Panc1 (cell line): ENCODE results near the gene SLC12A7. TPM values are rescaled to one million over a fixed set of nuclear protein-coding genes. Genes with fewer than 3 reads are reported as not detected.
A peak's percentile ranks its signal among the peaks of the same experiment; 100 is the strongest.

ENCODE experiments used
- ATAC-seq: fragments of 200-7000 bp; cut with Tn5 transposase; 2 replicates; pipeline ENCODE4 v1.9.1; 2020; ENCODE audit warnings: mild to moderate bottlenecking, moderate library complexity
- BruUV-seq: library from RNA; stranded (reverse); fragments of 400-500 nt; replicated peaks from 2 replicates; lab custom pipeline; 2021; lab: Mats Ljungman, UMichigan
- CTCF ChIA-PET: fragments of 300-600 bp; sonication (Branson Sonifier 250); formaldehyde crosslinking; loops from one replicate; lab custom pipeline; 2022; ENCODE audit warnings: antibody characterized with exemption; lab: Charles Lee
- POLR2A ChIA-PET: fragments of 300-600 bp; sonication (Branson Sonifier 250); formaldehyde crosslinking; loops from one replicate; lab custom pipeline; 2022; ENCODE audit warnings: antibody characterized with exemption; lab: Charles Lee
- DNase-seq: peaks from one replicate; pipeline ENCODE4 v3.0.0-alpha.2; 2010; ENCODE audit warnings: low read depth, low spot score
- H3K27ac ChIP-seq: 2 replicates; pipeline ENCODE4 v1.5.1; 2011; ENCODE audit warnings: mild to moderate bottlenecking, low read length, inconsistent platforms
- H3K27me3 ChIP-seq: fragments of 200-500 bp; sonication (Bioruptor generic); 2 replicates; pipeline ENCODE4 v1.6.0; 2014; ENCODE audit warnings: low read length, inconsistent platforms; ENCODE audit not compliant: control insufficient read depth, insufficient read depth
- H3K36me3 ChIP-seq: fragments of 200-500 bp; sonication (Bioruptor generic); 2 replicates; pipeline ENCODE4 v1.5.1; 2014; ENCODE audit warnings: inconsistent platforms, mild to moderate bottlenecking, low read length, moderate library complexity; ENCODE audit not compliant: control insufficient read depth, insufficient read depth
- H3K4me1 ChIP-seq: 2 replicates; pipeline ENCODE4 v1.5.1; 2011; ENCODE audit warnings: inconsistent platforms, mild to moderate bottlenecking, low read length, moderate library complexity; ENCODE audit not compliant: control insufficient read depth, insufficient read depth
- H3K4me3 ChIP-seq, 2 experiments: 2 replicates each; pipeline ENCODE4 v1.5.1; 2011 to 2012; ENCODE audit warnings: low read depth in 2 of 2, low read length in 2 of 2, mild to moderate bottlenecking in 2 of 2, inconsistent platforms in 1 of 2, moderate library complexity in 1 of 2
- H3K9me3 ChIP-seq: fragments of 200-500 bp; sonication (Bioruptor generic); 2 replicates; pipeline ENCODE4 v1.5.1; 2014; ENCODE audit warnings: low read depth, mild to moderate bottlenecking, inconsistent platforms, low read length, moderate library complexity; ENCODE audit not compliant: control insufficient read depth, insufficient read depth
- CTCF ChIP-seq: fragments of 450-650 bp; IDR thresholded peaks from 2 replicates; pipeline ENCODE4 v1.5.1; 2017; ENCODE audit warnings: mild to moderate bottlenecking
- POLR2AphosphoS5 ChIP-seq: IDR thresholded peaks from 2 replicates; pipeline ENCODE4 v1.6.1; 2012; ENCODE audit warnings: mild to moderate bottlenecking, low read depth, low read length, moderate library complexity
- TCF7L2 ChIP-seq: IDR thresholded peaks from 2 replicates; pipeline ENCODE4 v1.6.1; 2011; ENCODE audit warnings: mild to moderate bottlenecking, low read depth, low read length, inconsistent platforms
- in situ Hi-C: cut with HindIII; loops from 2 replicates; pipeline ENCODE4 v1.10.0; 2016; ENCODE audit warnings: low sequenced_read_pairs, low pct_unique_long_range_greater_than_20kb
- intact Hi-C: fragments of 100-400 bp; cut with micrococcal nuclease; formaldehyde crosslinking; loops from one replicate; pipeline ENCODE4 v1.10.0; 2022; ENCODE audit not compliant: unreplicated experiment
- total RNA-seq: library from RNA; stranded (reverse); gene quantifications from one replicate; pipeline ENCODE4 v1.2.1, GENCODE V29; 2021; ENCODE audit not compliant: unreplicated experiment

The SLC12A7 gene
- total RNA-seq, 1 experiment from 2014 or later, result 297 TPM

- TF ChIP-seq TCF7L2 (no peak), POLR2AphosphoS5 (no peak)
- POLR2A ChIA-PET, result interaction anchor here (0.6 kb wide), 1 partner anchor 1056 kb away, joined by 3 read pairs; no protein-coding TSS in a partner anchor
- BruUV-seq, result no TSS peak
Measured at GRCh38 chr5:1103093-1103492, 8.8 kb downstream of the SLC12A7 start.

GRCh38 chr5:1101961-1102713 is 9.7 kb downstream of the SLC12A7 start:
- in situ Hi-C loops, result no loop called here
- peak overlapping the region; percentile 100 for H3K27ac ChIP-seq
- ATAC-seq, result peak; percentile 11

More at GRCh38 chr5:1103093-1103492, 8.8 kb downstream of the SLC12A7 start:
- DNase-seq (no peak), ATAC-seq (no peak)
- in situ Hi-C loops, result no loop called here
- H3K4me1 ChIP-seq, result peaks cover 74% of the 10 kb centered on the region
- H3K27ac ChIP-seq, result peak overlapping the region; percentile 100
- peak overlapping the region; percentile 2 to 69 for H3K4me3 ChIP-seq
- no peaks in the 10 kb centered on the region for H3K9me3 ChIP-seq
- CTCF ChIA-PET, result no interaction called here
- H3K36me3 ChIP-seq, result no peaks in the 10 kb centered on the region
- intact Hi-C loops, result loop anchor here (5.0 kb wide), 1 partner anchor 39 kb away; no protein-coding TSS in a partner anchor
- H3K27me3 ChIP-seq, result no peaks in the 10 kb centered on the region

DNA sequence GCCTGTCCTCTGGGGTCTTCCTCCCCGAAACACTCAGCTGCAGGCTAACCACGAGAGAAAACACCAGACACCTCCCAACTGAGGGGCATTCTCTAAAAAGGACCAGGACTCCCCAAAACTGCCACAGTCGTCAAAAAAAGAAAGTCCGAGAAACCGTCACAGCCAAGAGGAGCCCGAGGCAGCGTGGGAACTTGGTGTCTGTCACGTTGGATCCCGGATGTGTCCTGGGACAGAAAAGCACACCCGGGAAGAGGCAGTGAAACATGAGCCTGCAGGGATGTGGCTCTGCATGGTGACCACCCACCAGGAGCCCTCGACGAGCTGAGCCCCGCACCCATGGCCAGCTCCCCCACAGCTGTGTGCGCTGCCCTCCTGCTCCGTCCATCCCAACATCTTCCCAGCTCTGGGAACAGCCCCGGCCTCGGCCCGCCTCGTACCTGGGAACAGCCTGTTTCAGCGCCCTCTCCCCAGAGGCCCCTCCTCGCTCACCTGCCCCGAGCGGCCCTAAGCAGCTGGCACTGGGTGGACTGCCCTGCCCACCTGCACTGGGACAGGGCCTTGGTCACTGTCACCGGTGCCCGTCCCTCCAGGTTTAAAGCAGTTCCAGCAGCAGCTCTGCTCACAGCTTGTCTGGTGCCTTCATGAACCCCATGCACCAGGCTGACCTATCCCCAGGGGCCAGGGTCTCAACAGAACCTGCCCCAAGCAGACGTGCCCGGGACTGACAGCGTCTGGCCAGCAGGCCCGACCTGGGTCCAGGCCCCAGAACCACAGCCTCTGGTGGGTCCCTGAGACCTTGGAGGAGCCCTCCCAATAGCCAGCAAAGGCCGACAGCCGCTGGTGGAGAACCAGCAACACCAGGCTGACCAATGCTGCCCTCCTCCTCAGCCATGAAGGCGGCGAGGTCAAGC is 10.9 kb downstream of the SLC12A7 start:
- peak overlapping the region; percentile 51 to 69 for H3K4me3 ChIP-seq
- intact Hi-C loops, result loop anchor here (5.0 kb wide), 1 partner anchor 41 kb away; no protein-coding TSS in a partner anchor
- peaks cover 2% of the 10 kb centered on the region for H3K36me3 ChIP-seq
- CTCF ChIA-PET, result no interaction called here
- ATAC-seq, result peak; percentile 1
- TF ChIP-seq CTCF (no peak), POLR2AphosphoS5 (peak; percentile 44)
- no peak for DNase-seq
- peak overlapping the region; percentile 100 for H3K27ac ChIP-seq
- H3K4me1 ChIP-seq, result peaks cover 69% of the 10 kb centered on the region
- POLR2A ChIA-PET, result interaction anchor here (0.7 kb wide), 1 partner anchor 25 kb away, joined by 3 read pairs; no protein-coding TSS in a partner anchor
- no peaks in the 10 kb centered on the region for H3K27me3 ChIP-seq
- BruUV-seq, result no TSS peak
- in situ Hi-C loops, result no loop called here
- no peaks in the 10 kb centered on the region for H3K9me3 ChIP-seq

More at GRCh38 chr5:1101961-1102713, 9.7 kb downstream of the SLC12A7 start:
- CTCF ChIA-PET, result interaction anchor here (0.6 kb wide), 1 partner anchor 15 kb away, joined by 4 read pairs; no protein-coding TSS in a partner anchor
- BruUV-seq, result no TSS peak
- POLR2A ChIA-PET, result interaction anchor here (0.6 kb wide), 1 partner anchor 51 kb away, joined by 3 read pairs; no protein-coding TSS in a partner anchor
- H3K4me3 ChIP-seq, result peak overlapping the region; percentile 2 to 69
- no peaks in the 10 kb centered on the region for H3K36me3 ChIP-seq
- H3K27me3 ChIP-seq, result no peaks in the 10 kb centered on the region
- H3K4me1 ChIP-seq, result peaks cover 71% of the 10 kb centered on the region
- no peaks in the 10 kb centered on the region for H3K9me3 ChIP-seq
- intact Hi-C loops, result loop anchor here (5.0 kb wide), 1 partner anchor 40 kb away; no protein-coding TSS in a partner anchor
- TF ChIP-seq POLR2AphosphoS5 (peak; percentile 52; the same call in 1 of the 2 replicates), TCF7L2 (no peak)
- no peak for DNase-seq
